HUES6 (cell line): ENCODE results near the gene PICK1.
A peak's percentile ranks its signal among the peaks of the same experiment; 100 is the strongest.
"Not testable (repeated sequence)": the region's sequence is repeated elsewhere in the genome, so short reads cannot be mapped to it uniquely, and the experiment has no call there.

Experiments used
- H3K27ac ChIP-seq: 2 replicates; pipeline ENCODE4 v1.7.0; 2013; ENCODE audit warnings: low read depth, mild to moderate bottlenecking, low read length, inconsistent platforms
- H3K27me3 ChIP-seq: 2 replicates; pipeline ENCODE4 v1.6.1; 2013; ENCODE audit warnings: low read length; ENCODE audit not compliant: control insufficient read depth, insufficient read depth
- H3K36me3 ChIP-seq: 2 replicates; pipeline ENCODE4 v1.6.1; 2013; ENCODE audit warnings: low read length; ENCODE audit not compliant: control insufficient read depth, insufficient read depth
- H3K4me1 ChIP-seq: 2 replicates; pipeline ENCODE4 v1.6.1; 2013; ENCODE audit warnings: low read length; ENCODE audit not compliant: control insufficient read depth, insufficient read depth
- H3K4me3 ChIP-seq: 2 replicates; pipeline ENCODE4 v1.5.1; 2013; ENCODE audit warnings: low read depth, low read length
- H3K9ac ChIP-seq: one replicate; pipeline ENCODE4 v1.6.1; 2013; ENCODE audit warnings: mild to moderate bottlenecking, low read length
- H3K9me3 ChIP-seq: 2 replicates; pipeline ENCODE4 v1.6.1; 2013; ENCODE audit warnings: low read depth, low read length; ENCODE audit not compliant: control insufficient read depth, insufficient read depth

The PICK1 gene

DNA sequence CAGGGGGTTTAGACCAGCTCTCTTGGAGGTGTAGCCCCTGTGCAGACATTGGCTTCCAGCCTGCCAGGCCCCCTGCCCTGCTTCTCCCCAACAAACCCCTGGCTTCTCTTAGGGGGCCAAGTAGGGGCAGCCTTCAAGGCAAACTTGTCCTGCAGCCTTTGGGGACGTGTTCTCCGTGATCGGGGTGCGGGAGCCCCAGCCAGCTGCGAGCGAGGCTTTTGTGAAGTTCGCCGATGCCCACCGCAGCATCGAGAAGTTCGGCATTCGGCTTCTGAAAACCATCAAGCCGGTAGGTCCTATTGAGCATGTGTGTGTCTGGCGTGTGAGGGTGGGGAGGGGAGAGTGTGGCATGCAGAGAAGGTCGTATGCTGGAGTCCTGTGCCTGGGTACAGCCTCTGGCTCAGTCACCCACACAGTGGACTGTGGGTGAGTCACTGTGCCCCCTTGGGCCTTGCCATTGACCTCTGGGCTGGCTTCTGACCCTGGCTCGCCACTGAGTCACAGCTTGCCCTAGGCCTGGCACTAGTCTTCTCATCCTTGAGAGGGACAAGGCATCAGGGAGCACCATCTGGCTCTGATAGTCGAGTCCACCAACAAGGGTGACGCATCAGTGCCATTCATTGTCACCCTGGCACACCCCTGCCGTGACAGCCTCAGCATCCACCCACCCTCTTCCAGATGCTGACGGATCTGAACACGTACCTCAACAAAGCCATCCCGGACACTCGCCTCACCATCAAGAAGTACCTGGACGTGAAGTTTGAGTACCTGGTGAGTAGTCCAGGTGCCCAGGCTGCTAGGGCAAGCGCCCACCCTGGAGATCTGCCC, 15.3 kb downstream of the PICK1 start:
- peaks cover 51% of the 10 kb centered on the region for H3K36me3 ChIP-seq
- peaks cover 2% of the 10 kb centered on the region; the same call in 1 of the 2 replicates for H3K4me1 ChIP-seq
- no peaks in the 10 kb centered on the region for H3K27me3 ChIP-seq
- H3K9me3 ChIP-seq, result no peaks in the 10 kb centered on the region
- no peak overlapping the region for H3K9ac ChIP-seq
- H3K4me3 ChIP-seq, result no peak overlapping the region
- H3K27ac ChIP-seq, result no peak overlapping the region

DNA sequence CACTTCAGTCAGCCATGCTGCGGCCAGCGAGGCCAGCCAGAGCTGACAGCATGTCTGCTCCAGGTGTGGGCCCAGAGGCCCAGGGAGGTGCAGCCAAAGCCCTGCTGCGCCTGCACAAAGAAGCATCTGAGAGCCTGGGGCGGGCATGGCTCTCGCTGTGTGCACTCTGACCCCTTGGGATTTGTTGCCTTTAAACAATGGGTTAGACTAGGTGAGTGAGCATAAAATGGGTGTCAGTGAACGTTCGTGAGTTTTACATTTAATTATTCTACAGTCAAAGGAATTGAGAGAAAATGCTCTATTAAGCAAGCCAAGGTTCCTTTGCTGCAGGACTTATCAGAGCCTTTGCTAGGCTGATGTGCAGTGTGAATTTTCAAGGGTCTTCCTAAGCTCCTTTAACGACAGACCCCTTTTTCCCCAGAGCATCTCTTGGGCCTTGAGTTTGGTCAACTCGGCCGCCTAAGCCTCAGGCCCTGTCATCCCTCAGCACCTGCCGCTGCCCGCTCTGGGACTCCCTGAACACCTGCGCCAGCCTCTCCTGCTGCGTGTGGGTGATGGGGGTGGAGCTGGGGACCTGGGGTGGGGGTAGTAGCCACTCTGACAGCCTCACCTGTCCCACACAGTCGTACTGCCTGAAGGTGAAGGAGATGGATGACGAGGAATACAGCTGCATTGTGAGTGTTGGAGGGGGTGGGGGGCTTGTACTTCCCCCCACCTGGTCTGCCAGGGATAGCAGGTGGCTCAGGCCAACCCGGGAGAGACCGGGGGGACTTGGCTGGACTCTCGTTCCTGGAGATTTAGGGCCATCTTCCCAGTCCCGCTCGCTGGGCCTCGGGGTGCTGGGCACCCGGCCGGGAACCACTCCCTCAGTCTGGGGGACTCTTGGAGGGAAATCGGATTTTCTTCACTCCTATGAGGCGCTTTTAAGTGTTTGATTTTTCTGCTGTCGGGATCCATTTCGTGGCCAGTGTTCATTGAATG, 16.2 kb downstream of the PICK1 start:
- peaks cover 46% of the 10 kb centered on the region for H3K36me3 ChIP-seq
- peaks cover 2% of the 10 kb centered on the region; the same call in 1 of the 2 replicates for H3K4me1 ChIP-seq
- no peaks in the 10 kb centered on the region for H3K9me3 ChIP-seq
- no peaks in the 10 kb centered on the region for H3K27me3 ChIP-seq
- no peak overlapping the region for H3K27ac ChIP-seq
- no peak overlapping the region for H3K9ac ChIP-seq
- no peak overlapping the region for H3K4me3 ChIP-seq

DNA sequence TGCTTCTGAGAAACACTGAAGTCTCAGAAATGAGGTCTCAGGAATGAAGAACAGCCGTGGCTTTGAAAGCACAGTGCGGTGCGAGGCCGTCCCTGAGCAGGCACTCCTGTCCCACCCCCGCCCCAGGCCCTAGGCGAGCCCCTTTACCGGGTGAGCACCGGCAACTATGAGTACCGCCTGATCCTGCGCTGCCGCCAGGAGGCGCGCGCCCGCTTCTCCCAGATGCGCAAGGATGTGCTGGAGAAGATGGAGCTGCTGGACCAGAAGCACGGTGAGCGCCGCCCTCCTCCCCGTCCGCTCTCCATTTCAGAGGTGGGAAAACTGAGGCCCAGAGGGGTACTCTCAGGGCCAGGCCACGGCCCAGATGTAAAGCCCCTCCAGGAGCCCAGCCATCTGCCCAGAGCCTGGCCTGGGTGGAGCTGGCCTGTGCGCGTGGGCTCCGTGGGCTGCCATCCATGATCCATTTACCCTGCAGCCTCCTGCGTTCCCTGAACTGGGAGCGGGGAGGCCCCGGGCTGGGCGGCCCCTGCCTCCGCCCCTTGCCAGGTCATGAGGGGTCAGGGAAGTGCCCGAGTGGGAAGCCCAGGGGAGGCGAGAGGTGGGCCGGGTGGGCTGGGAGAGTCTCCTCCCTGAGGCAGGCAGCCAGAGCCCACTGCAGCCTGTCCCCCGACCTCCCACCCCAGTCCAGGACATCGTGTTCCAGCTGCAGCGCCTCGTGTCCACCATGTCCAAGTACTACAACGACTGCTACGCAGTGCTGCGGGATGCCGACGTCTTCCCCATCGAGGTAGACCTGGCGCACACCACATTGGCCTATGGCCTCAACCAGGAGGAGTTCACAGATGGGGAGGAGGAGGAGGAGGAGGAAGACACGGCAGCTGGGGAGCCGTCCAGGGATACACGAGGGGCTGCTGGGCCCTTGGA, 17.2 kb downstream of the PICK1 start:
- Histone ChIP-seq H3K4me1 (peaks cover 2% of the 10 kb centered on the region; the same call in 1 of the 2 replicates), H3K27ac (no peak overlapping the region), H3K9me3 (no peaks in the 10 kb centered on the region), H3K36me3 (peaks cover 45% of the 10 kb centered on the region), H3K27me3 (no peaks in the 10 kb centered on the region), H3K4me3 (no peak overlapping the region), H3K9ac (peak overlapping the region; percentile 14)

DNA sequence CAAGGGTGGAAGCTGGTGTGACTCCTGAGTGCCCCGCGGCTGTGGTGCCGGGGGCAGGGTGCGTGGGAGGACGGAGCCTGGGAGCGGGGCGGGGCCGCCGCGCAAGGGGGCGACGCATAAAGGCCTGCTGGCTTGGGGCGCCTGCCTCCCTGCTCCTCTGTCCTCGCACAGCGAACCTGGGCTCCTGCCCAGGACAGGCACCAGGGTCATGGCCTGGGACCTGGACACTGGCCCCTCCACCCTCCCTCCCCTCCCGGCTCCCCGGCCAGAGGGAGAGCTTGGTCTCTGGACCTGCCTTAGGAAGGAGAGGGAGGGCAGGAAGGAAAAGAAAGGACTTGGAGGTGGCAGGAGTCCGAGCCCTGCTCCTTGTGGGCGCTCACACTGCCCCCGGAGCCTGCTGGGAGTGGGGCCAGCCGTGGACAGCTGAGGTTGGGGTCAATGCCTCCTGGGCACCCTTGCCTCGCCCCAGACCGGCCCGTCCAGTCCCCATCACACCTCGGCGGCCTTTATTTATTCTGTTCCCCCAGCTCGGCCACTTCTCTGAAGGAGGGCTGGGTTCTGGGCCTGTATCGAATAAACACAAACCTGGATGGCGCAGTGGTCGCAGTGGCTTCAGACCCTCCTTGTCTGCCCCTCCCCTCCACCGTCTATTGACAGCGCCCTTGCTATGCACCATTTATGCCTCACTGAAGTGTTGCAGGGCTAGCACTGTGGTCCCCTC, 18.1 kb downstream of the PICK1 start:
- no peak overlapping the region for H3K4me3 ChIP-seq
- H3K36me3 ChIP-seq, result peaks cover 39% of the 10 kb centered on the region
- H3K27ac ChIP-seq, result no peak overlapping the region
- H3K27me3 ChIP-seq, result peaks cover 8% of the 10 kb centered on the region
- H3K4me1 ChIP-seq, result peaks cover 2% of the 10 kb centered on the region; the same call in 1 of the 2 replicates
- H3K9ac ChIP-seq, result peak overlapping the region; percentile 14
- no peaks in the 10 kb centered on the region for H3K9me3 ChIP-seq

DNA sequence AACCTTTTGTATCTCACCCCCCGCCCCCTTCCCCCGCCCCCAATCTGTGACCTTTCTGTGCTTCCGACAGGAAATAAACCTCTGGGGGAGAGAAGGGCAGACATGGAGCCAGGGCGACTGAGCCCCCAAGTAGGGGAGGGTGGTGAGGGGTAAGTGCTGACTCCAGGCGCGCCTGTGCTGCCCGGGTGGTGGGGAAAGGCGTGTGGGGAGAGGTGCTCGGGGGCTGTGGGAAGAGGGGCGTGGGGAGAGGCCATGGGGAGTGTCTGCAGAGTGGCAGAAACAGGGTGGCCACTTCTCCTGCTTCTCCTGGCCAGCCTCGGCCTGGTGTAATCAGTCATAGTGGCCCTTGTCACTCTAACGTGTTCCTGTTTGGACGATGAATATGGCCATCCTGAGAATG, 18.8 kb downstream of the PICK1 start:
- Histone ChIP-seq H3K27me3 (peaks cover 15% of the 10 kb centered on the region), H3K9ac (no peak overlapping the region), H3K36me3 (peaks cover 33% of the 10 kb centered on the region), H3K27ac (no peak overlapping the region), H3K4me3 (no peak overlapping the region), H3K9me3 (no peaks in the 10 kb centered on the region), H3K4me1 (peaks cover 2% of the 10 kb centered on the region)

DNA sequence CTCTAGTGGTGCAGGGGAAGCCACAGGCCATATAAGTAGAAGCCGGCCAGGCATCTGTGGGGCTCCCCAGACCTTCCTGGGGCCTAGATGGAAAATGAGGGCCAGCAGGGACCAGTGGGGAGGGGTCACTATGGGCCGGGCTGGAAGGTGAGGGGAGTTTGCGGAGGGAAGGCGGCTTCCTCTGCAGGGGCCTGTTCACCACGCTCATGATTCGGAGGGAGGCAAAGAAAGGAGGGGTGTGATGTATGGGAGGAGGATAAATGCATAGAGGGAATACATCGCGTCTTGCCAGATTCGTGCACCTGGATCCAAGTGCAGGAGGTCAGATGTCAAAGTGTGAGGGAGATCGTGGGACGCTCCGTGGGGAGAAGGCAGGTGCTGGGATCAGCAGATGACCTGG, 19.9 kb downstream of the PICK1 start:
- no peak overlapping the region for H3K9ac ChIP-seq
- no peak overlapping the region for H3K27ac ChIP-seq
- no peaks in the 10 kb centered on the region for H3K9me3 ChIP-seq
- no peak overlapping the region for H3K4me3 ChIP-seq
- H3K27me3 ChIP-seq, result peaks cover 26% of the 10 kb centered on the region
- peaks cover 9% of the 10 kb centered on the region for H3K4me1 ChIP-seq
- H3K36me3 ChIP-seq, result peaks cover 24% of the 10 kb centered on the region

GRCh38 chr22:38077595-38077994, 20.4 kb downstream of the PICK1 start:
- H3K4me1 ChIP-seq, result peaks cover 12% of the 10 kb centered on the region

DNA sequence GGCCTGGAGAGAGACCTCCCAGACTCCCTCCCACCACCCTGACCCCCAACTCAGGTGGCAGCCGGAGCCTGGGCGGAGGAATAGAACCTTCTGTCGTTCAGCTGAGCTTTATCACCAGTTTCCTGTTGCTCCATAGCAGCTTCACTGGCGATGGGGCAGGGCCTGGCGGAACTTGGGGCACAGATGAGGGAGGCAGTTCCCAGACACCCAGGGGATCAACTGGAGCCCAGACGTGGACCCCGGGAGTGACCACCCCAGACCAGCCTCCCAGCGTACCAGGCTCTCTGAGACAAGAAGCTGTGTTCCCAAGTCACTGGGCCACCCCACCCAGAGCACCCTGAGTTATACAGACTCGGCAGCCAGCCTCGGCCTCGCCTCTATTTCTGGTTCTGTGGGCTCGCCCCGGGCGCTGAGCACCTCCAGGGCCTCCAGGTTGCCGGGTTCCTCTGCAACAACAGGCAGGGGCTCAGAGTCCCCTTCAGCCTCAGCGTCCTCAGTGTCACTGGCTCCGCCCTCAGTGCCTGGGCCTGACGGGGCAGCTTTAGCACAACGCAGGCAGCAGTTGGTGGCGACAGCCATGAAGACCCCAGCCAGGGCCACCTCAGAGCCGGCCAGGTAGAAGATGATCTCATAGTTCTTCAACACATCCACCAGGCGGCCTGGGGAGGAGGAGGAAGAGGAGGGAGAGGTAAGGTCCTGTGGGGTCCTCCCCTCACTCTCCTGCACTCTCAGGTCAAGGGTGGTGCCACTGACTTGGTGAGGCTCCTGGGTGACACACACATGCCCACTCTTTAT, 21.0 kb downstream of the PICK1 start:
- Histone ChIP-seq H3K4me1 (peaks cover 17% of the 10 kb centered on the region), H3K9ac (no peak overlapping the region), H3K27ac (no peak overlapping the region), H3K27me3 (peaks cover 36% of the 10 kb centered on the region), H3K4me3 (no peak overlapping the region), H3K36me3 (peaks cover 13% of the 10 kb centered on the region), H3K9me3 (no peaks in the 10 kb centered on the region)

More at GRCh38 chr22:38077595-38077994, 20.4 kb downstream of the PICK1 start:
- H3K27ac ChIP-seq, result no peak overlapping the region
- H3K36me3 ChIP-seq, result peaks cover 19% of the 10 kb centered on the region
- H3K27me3 ChIP-seq, result peaks cover 31% of the 10 kb centered on the region
- H3K4me3 ChIP-seq, result no peak overlapping the region
- H3K9me3 ChIP-seq, result no peaks in the 10 kb centered on the region
- no peak overlapping the region for H3K9ac ChIP-seq

DNA sequence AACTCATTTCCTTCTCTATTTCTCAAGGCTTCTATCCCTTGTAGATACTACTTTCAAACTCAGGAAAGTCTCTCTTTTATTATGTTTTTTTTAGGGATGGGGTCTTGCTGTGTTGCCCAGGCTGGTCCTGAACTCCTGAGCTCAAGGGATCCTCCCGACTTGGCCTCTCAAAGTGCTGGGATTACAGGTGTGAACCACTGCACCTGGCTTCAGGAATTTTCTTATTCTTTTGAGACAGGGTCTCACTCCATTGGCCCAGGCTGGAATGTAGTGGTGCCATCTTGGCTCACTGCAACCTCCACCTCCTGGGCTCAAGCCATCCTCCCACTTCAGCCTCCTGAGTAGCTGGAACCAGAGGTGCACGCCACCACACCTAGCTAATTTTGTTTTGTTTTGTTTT, 22.0 kb downstream of the PICK1 start:
- not testable (repeated sequence) for H3K27ac ChIP-seq, H3K9me3 ChIP-seq, H3K36me3 ChIP-seq, H3K9ac ChIP-seq, H3K4me3 ChIP-seq
- Histone ChIP-seq H3K4me1 (peaks cover 25% of the 10 kb centered on the region), H3K27me3 (peaks cover 36% of the 10 kb centered on the region)
